ENCODE data around the gene ALG9.
A peak's percentile ranks its signal among the peaks of the same experiment; 100 is the strongest.

Gene ALG9

GRCh38 chr11:111833524-111833923 is 37.9 kb downstream of the ALG9 start:
- H3K9me2 ChIP-seq (replicated peaks; ENCODE audit: low read depth, low read length), result no peaks in the 10 kb centered on the region
- H3K4me3 ChIP-seq (ENCODE audit: low read length, poor library complexity, severe bottlenecking), result no peak overlapping the region
- H3K36me3 ChIP-seq (ENCODE audit: insufficient read depth, low read length), result peaks cover 21% of the 10 kb centered on the region

DNA sequence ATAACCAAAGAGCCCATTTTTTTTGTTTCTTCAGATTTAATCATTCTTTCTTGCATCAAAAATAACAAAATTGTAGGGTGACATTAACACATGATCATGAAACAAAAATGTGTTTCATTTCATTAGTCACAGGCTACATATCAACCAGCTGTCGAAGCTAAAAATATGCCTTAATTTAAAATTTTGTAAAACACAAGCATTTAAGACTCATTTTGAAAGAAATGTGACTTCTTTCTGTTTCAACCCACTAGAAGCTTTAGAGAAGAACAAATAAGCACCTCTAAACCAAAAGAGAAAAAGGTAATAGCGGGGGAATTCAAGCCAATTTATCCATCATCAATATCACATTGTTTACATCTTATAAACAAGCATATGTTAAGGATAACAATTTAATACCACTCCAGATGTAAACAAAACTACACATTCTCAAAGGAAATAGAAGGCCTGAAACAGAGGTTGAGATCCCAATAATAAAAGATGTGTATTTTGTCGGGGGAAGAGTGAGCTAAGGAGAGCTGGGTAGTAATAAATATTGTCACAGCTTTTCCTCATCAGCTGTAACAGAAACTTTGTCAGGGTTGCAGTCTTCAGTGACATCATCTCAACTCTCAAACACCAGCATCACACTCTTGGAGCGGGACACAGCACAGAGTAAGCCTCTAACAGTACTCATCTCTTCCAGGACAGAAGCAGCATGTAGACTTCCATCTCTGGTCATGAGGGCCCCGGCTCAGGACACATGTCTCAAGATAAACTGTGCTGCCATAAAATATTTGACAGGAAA is 42.0 kb downstream of the ALG9 start:
- no peak overlapping the region for H3K4me2 ChIP-seq (ENCODE audit: low read depth, low read length, poor library complexity, severe bottlenecking)
- no peak overlapping the region for H2AFZ ChIP-seq (ENCODE audit: low read length)
- no peaks in the 10 kb centered on the region for H3K9me3 ChIP-seq (ENCODE audit: insufficient read depth, low read depth, low read length)
- H3K9ac ChIP-seq (ENCODE audit: low read depth, low read length, poor library complexity, severe bottlenecking), result no peak overlapping the region
- TF ChIP-seq EZH2phosphoT487 (IDR thresholded peaks at IDR 0.05; ENCODE audit: borderline replicate concordance), result no peak
- TF ChIP-seq CTCF (conservative IDR thresholded peaks at IDR 0.05; ENCODE audit: low read length), result no peak
- no peaks in the 10 kb centered on the region for H3F3A ChIP-seq (ENCODE audit: low read depth)
- H3K4me3 ChIP-seq (ENCODE audit: low read length, poor library complexity, severe bottlenecking), result no peak overlapping the region
- peaks cover 6% of the 10 kb centered on the region; the same call in 1 of the 2 replicates for H3K36me3 ChIP-seq (ENCODE audit: insufficient read depth, low read length)
- no peaks in the 10 kb centered on the region for H3K27me3 ChIP-seq (ENCODE audit: insufficient read depth, low read length, poor library complexity, severe bottlenecking)
- H3K4me1 ChIP-seq (ENCODE audit: insufficient read depth, low read length, poor library complexity, severe bottlenecking), result no peaks in the 10 kb centered on the region
- H3K9me2 ChIP-seq (replicated peaks; ENCODE audit: low read depth, low read length), result no peaks in the 10 kb centered on the region
- no peaks in the 10 kb centered on the region for H4K20me1 ChIP-seq (ENCODE audit: insufficient read depth, low read length, poor library complexity, severe bottlenecking)
- H3K79me2 ChIP-seq (ENCODE audit: insufficient read depth, low read length), result no peaks in the 10 kb centered on the region

More at GRCh38 chr11:111833524-111833923, 37.9 kb downstream of the ALG9 start:
- H3F3A ChIP-seq (ENCODE audit: low read depth), result peaks cover 4% of the 10 kb centered on the region; the same call in 1 of the 2 replicates
- H2AFZ ChIP-seq (ENCODE audit: low read length), result no peak overlapping the region
- peaks cover 26% of the 10 kb centered on the region for H3K4me1 ChIP-seq (ENCODE audit: insufficient read depth, low read length, poor library complexity, severe bottlenecking)
- H3K79me2 ChIP-seq (ENCODE audit: insufficient read depth, low read length), result no peaks in the 10 kb centered on the region
- H3K27me3 ChIP-seq (ENCODE audit: insufficient read depth, low read length, poor library complexity, severe bottlenecking), result no peaks in the 10 kb centered on the region
- no peak overlapping the region for H3K9ac ChIP-seq (ENCODE audit: low read depth, low read length, poor library complexity, severe bottlenecking)
- no peaks in the 10 kb centered on the region for H3K9me3 ChIP-seq (ENCODE audit: insufficient read depth, low read depth, low read length)
- no peaks in the 10 kb centered on the region for H4K20me1 ChIP-seq (ENCODE audit: insufficient read depth, low read length, poor library complexity, severe bottlenecking)
- no peak overlapping the region for H3K4me2 ChIP-seq (ENCODE audit: low read depth, low read length, poor library complexity, severe bottlenecking)
- TF ChIP-seq CTCF (conservative IDR thresholded peaks at IDR 0.05; ENCODE audit: low read length), result peak; percentile 17
- TF ChIP-seq EZH2phosphoT487 (IDR thresholded peaks at IDR 0.05; ENCODE audit: borderline replicate concordance), result no peak

DNA sequence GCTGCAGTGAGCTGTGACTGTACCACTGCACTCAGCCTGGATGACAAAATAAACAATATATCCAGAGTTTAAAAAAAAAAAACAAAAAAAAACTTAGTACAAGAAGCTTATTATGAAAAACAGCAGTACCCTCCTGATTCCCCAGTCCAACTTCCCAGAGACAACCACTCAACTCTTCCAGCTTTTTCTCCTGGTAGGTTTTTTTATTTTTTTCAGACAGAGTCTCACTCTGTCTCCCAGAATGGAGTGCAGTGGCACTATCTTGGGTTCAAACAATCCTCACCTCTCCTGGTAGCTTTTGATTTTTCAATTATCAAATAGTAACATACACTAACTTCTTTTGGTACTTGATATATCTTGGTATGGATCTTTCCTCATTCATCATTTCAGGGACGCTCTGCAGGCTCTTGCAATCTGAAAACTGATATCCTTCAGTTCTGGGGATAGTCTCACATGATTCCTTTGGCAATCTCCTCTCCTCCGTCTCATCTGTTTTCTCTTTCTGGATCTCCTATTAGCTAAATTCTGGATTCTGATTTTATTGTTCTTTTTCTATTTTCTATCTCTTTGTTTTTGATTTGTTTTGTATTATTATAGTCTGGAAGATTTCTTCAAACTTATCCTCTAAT is 44.9 kb downstream of the ALG9 start:
- Histone ChIP-seq H3K27me3 (ENCODE audit: insufficient read depth, low read length, poor library complexity, severe bottlenecking) (no peaks in the 10 kb centered on the region), H3K79me2 (ENCODE audit: insufficient read depth, low read length) (no peaks in the 10 kb centered on the region), H3K4me1 (ENCODE audit: insufficient read depth, low read length, poor library complexity, severe bottlenecking) (no peaks in the 10 kb centered on the region), H4K20me1 (ENCODE audit: insufficient read depth, low read length, poor library complexity, severe bottlenecking) (no peaks in the 10 kb centered on the region), H3F3A (ENCODE audit: low read depth) (no peaks in the 10 kb centered on the region), H3K36me3 (ENCODE audit: insufficient read depth, low read length) (peaks cover 5% of the 10 kb centered on the region; the same call in 1 of the 2 replicates), H3K9me2 (replicated peaks; ENCODE audit: low read depth, low read length) (no peaks in the 10 kb centered on the region), H2AFZ (ENCODE audit: low read length) (no peak overlapping the region), H3K9ac (ENCODE audit: low read depth, low read length, poor library complexity, severe bottlenecking) (no peak overlapping the region), H3K4me3 (ENCODE audit: low read length, poor library complexity, severe bottlenecking) (no peak overlapping the region), H3K9me3 (ENCODE audit: insufficient read depth, low read depth, low read length) (no peaks in the 10 kb centered on the region), H3K4me2 (ENCODE audit: low read depth, low read length, poor library complexity, severe bottlenecking) (no peak overlapping the region)
- TF ChIP-seq EZH2phosphoT487 (IDR thresholded peaks at IDR 0.05; ENCODE audit: borderline replicate concordance) (no peak), CTCF (conservative IDR thresholded peaks at IDR 0.05; ENCODE audit: low read length) (no peak)
